DOHH2 (cell line): ENCODE results near the gene PRMT7.

Experiments used
- CTCF ChIP-seq: fragments of 200-600 bp; sonication (generic); IDR thresholded peaks from one replicate; pipeline ENCODE4 v1.5.1; 2014; ENCODE audit warnings: antibody characterized with exemption, mild to moderate bottlenecking, low read depth, low read length; ENCODE audit not compliant: poor library complexity, severe bottlenecking
- EZH2phosphoT487 ChIP-seq: fragments of 200-600 bp; sonication (generic); IDR thresholded peaks from 2 replicates; pipeline ENCODE4 v1.6.1; 2017; ENCODE audit warnings: borderline replicate concordance, mild to moderate bottlenecking, antibody characterized with exemption, low read length, moderate library complexity, mixed read lengths

- TF ChIP-seq CTCF (no peak), EZH2phosphoT487 (no peak)
Measured at GRCh38 chr16:68363658-68364521, 53.1 kb downstream of the PRMT7 start.
